HFF-Myc (cell line): ENCODE measurements around the gene NSD2.
"Not testable (repeated sequence)": the region's sequence is repeated elsewhere in the genome, so short reads cannot be mapped to it uniquely, and the experiment has no call there.

Source experiments
- DNase-seq: peaks from one replicate; pipeline ENCODE4 v3.0.0-alpha.2; 2011; ENCODE audit warnings: low read depth; ENCODE audit errors: extremely low read depth
- H3K4me3 ChIP-seq: replicated peaks from 2 replicates; pipeline ENCODE4 v1.5.1; 2011; ENCODE audit warnings: low read depth, mild to moderate bottlenecking, control low read depth, low read length
- CTCF ChIP-seq: IDR thresholded peaks from 2 replicates; pipeline ENCODE4 v1.5.1; 2012; ENCODE audit warnings: mild to moderate bottlenecking, low read depth, low read length, control low read depth; ENCODE audit errors: missing control alignments

NSD2 gene

GRCh38 chr4:1842339-1842895, 28.8 kb upstream of the NSD2 start:
- no peak for DNase-seq
- peak; percentile 2 for TF ChIP-seq CTCF

GRCh38 chr4:1842993-1843448, 28.2 kb upstream of the NSD2 start:
- peak; percentile 87 for DNase-seq
- H3K4me3 ChIP-seq: no peak overlapping the region
- TF ChIP-seq CTCF: no peak

More at GRCh38 chr4:1842339-1842895, 28.8 kb upstream of the NSD2 start:
- no peak overlapping the region for H3K4me3 ChIP-seq

GRCh38 chr4:1843852-1844251, 27.3 kb upstream of the NSD2 start:
- no peak for DNase-seq
- H3K4me3 ChIP-seq: no peak overlapping the region
- no peak for TF ChIP-seq CTCF

- H3K4me3 ChIP-seq, DNase-seq: not testable (repeated sequence)
Measured at GRCh38 chr4:1844618-1845017, 26.6 kb upstream of the NSD2 start.

- no peak for TF ChIP-seq CTCF
- no peak for DNase-seq
- H3K4me3 ChIP-seq: no peak overlapping the region
Measured at GRCh38 chr4:1846580-1846979, 24.6 kb upstream of the NSD2 start.

GRCh38 chr4:1850276-1850675, 20.9 kb upstream of the NSD2 start:
- no peak for DNase-seq
- TF ChIP-seq CTCF: no peak
- no peak overlapping the region for H3K4me3 ChIP-seq

GRCh38 chr4:1851160-1851559, 20.0 kb upstream of the NSD2 start:
- H3K4me3 ChIP-seq: no peak overlapping the region
- DNase-seq: no peak
- TF ChIP-seq CTCF: no peak
